ENCODE results near the gene LAMB3.

The LAMB3 gene

DNA sequence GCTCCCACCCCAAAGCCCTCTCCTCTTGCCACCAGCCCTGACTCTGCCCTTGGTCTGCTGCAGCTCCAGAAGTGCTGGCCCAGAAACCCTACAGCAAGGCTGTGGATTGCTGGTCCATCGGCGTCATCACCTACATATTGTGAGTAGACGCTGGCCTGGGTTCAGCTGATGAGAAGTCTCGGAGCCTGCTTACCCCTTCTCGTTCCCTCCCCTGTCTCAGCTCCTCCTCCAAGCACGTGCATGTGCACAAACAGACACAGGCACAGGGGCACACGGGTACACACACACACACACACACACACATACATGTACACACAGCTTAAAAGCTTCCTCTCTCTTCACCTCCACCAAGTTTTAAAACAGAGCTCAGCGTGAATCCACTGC, 44.4 kb downstream of the LAMB3 start:
- TF ChIP-seq, protein P1, sequence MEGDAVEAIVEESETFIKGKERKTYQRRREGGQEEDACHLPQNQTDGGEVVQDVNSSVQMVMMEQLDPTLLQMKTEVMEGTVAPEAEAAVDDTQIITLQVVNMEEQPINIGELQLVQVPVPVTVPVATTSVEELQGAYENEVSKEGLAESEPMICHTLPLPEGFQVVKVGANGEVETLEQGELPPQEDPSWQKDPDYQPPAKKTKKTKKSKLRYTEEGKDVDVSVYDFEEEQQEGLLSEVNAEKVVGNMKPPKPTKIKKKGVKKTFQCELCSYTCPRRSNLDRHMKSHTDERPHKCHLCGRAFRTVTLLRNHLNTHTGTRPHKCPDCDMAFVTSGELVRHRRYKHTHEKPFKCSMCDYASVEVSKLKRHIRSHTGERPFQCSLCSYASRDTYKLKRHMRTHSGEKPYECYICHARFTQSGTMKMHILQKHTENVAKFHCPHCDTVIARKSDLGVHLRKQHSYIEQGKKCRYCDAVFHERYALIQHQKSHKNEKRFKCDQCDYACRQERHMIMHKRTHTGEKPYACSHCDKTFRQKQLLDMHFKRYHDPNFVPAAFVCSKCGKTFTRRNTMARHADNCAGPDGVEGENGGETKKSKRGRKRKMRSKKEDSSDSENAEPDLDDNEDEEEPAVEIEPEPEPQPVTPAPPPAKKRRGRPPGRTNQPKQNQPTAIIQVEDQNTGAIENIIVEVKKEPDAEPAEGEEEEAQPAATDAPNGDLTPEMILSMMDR (IDR thresholded peaks at IDR 0.05; ENCODE audit: low read depth, low read length, missing control alignments) = no peak
- H3K4me3 ChIP-seq (ENCODE audit: low read depth, low read length) = no peak overlapping the region
- no peak for DNase-seq (ENCODE audit: low read depth)

DNA sequence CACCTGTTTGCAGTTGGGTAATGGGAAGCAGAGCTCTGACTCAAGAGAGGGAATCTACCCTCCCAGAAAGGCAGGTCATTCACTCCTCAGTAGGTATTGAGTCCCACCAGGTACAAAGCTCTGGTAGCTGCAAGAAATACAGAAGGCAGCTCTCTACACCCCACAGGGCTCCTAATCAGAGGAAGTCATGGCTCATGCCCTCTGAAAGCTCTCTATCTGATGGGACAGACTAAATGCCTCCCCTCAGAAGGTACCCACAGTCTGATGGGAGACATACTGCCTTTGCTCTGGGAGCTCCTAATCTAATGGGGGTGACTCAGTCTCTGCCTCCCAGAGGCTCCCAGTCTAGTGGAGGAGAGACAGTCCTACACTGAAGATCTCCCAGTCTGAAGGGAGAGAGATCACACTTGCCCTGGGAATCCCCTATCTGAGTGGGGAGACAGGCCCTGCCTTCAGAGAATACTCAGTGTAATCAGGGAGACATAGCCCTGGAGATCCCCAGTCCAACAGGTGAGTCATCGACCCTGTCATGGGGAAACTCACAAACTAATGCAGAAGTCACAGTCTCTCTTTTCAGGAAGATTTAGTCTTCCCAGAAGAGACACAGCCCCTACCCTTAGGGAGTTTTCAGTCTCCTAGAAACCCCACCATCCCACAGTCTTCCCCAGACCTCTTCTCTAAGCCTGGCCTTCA, 45.0 kb downstream of the LAMB3 start:
- DNase-seq (ENCODE audit: low read depth) = peak; percentile 8
- no peak overlapping the region for H3K4me3 ChIP-seq (ENCODE audit: low read depth, low read length)
- TF ChIP-seq, protein P1 (IDR thresholded peaks at IDR 0.05; ENCODE audit: low read depth, low read length, missing control alignments) = no peak

DNA sequence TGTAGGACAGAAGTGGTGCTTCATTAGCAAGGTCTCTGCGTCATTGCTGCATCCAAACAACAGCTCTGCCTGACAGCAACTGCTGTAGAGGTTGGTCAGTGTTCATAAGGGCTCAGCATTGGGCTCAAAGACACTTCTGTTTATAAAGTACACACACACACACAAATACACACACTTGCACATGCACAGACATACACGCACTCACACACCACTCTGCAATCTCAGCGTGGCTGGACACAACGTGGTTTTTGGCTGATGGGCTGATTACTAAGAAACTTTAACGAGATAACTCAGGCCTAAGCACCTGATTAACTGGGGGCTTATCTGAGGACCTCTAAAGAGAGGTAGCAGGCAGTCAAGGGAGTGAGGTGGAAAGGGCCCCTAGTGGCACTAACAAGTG, 48.3 kb downstream of the LAMB3 start:
- DNase-seq (ENCODE audit: low read depth) = no peak
- TF ChIP-seq, protein P1 (IDR thresholded peaks at IDR 0.05; ENCODE audit: low read depth, low read length, missing control alignments) = no peak
- no peak overlapping the region for H3K4me3 ChIP-seq (ENCODE audit: low read depth, low read length)

DNA sequence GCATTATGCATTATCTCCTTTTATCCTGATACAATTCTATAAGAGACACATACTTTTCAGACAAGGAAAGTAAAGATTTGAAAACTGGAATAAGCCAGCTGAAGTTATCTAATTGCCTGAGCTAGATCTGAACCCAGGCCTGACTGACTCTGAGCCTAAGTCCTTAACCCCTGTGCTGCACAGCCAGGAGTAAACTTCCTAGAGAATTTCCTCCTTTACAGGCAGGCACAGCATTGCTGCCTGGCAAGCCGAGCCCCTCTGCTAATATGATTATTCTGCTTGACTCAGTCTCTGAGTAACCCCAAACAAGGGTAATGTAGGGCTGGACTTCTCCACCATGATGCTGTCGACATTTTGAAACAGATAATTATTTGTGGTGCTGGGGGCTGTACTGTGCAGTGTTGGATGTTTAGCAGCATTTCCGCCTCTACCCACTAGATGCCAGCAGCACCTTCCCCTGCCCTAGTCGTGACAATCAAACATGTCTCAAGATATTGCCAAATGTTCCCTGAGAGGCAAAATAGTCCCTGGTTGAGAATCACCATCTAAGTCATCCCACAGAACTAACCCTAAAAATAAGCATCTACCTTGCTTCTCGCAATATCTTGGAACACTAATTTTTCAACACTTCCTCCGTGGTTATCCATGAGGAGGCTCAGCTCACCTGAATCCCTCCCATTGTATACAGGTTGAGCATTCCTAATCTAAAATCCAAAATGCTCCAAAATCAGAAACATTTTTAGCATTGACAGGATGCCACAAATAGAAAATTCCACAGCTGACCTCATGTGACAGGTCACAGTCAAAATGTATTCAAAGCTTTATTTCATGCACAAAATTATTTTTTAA, 50.2 kb downstream of the LAMB3 start:
- TF ChIP-seq, protein P1 (IDR thresholded peaks at IDR 0.05; ENCODE audit: low read depth, low read length, missing control alignments) = peak; percentile 79

DNA sequence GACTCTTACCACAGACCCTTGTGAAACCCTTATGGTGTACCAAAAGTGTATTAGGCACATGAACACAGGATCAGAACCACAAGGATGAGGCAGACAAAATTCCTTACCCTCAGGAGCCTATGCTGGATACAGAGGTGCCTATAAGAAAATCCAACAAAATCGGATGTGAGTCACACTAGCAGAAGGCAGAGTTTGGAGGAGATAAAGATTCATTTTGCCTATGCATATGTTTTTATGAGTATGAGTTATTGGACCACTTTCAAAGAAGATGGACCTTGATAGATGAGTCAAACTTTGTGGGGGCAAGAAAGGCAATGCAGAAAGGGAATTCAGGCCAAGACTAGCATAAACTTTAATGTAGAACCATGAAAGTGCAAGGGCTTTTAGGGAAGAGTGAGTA, 51.7 kb downstream of the LAMB3 start:
- TF ChIP-seq, protein P1 (IDR thresholded peaks at IDR 0.05; ENCODE audit: low read depth, low read length, missing control alignments) = no peak
- no peak overlapping the region for H3K4me3 ChIP-seq (ENCODE audit: low read depth, low read length)
- DNase-seq (ENCODE audit: low read depth) = no peak

More for the DNA sequence above, 50.2 kb downstream of the LAMB3 start:
- DNase-seq (ENCODE audit: low read depth) = no peak
- H3K4me3 ChIP-seq (ENCODE audit: low read depth, low read length) = no peak overlapping the region

DNA sequence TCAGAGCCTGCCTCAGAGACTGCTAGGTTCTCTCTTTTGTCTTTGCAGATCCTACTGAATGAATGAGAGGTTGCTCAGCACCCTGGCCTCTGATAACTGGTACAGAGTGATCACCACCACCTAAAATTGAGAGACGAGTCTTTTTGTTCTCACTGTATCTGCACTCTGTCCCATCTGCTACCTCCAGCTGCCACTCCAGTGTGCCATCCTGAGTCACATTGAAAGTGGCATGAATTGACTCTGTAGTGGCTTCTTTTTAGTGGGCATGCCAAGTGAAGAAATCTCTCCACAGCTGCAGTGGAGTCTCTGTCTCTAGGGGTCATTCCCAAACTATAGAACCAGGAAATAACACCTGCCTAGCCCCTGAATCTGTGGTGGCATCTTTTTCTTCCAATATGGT, 54.0 kb downstream of the LAMB3 start:
- DNase-seq (ENCODE audit: low read depth) = no peak
- H3K4me3 ChIP-seq (ENCODE audit: low read depth, low read length) = no peak overlapping the region

More for the DNA sequence above, 54.0 kb downstream of the LAMB3 start:
- TF ChIP-seq, protein P1 (IDR thresholded peaks at IDR 0.05; ENCODE audit: low read depth, low read length, missing control alignments) = no peak

All from GM12864 (cell line).